SK-N-SH (cell line): ENCODE data around the gene PLCG1. TPM values are rescaled to one million over a fixed set of nuclear protein-coding genes. Genes with fewer than 3 reads are reported as not detected.

Source experiments
- CTCF ChIA-PET: fragments of 300-600, 350-600 bp; formaldehyde crosslinking; extraction: SDS; loops from one replicate; lab custom pipeline; 2021; lab: Yijun Ruan, JAX
- POLR2A ChIA-PET: fragments of 350-600 bp; sonication (Branson Sonifier 250); formaldehyde crosslinking; extraction: SDS; loops from one replicate; lab custom pipeline; 2020; ENCODE audit warnings: antibody characterized with exemption, inconsistent platforms; lab: Yijun Ruan, JAX
- DNase-seq: peaks from one replicate; pipeline ENCODE4 v3.0.0; 2012
- H2AFZ ChIP-seq: fragments of 200-600 bp; sonication (generic); 2 replicates; pipeline ENCODE4 v1.8.1; 2016; ENCODE audit warnings: antibody characterized with exemption, mild to moderate bottlenecking, low read depth
- H3F3A ChIP-seq: fragments of 200-600 bp; sonication (generic); replicated peaks from 2 replicates; pipeline ENCODE3; 2016; ENCODE audit warnings: antibody characterized with exemption, mild to moderate bottlenecking; ENCODE audit not compliant: insufficient read depth
- H3K27ac ChIP-seq, 2 experiments: fragments of 200-500 bp in 1 of 2; fragments of 200-600 bp in 1 of 2; sonication (Bioruptor generic) in 1 of 2; sonication (generic), shearing (Covaris generic) in 1 of 2; 2 replicates each; pipeline versions ENCODE4 v1.5.1 to v1.6.1; 2014 to 2016; ENCODE audit warnings: low read depth in 2 of 2, inconsistent platforms in 1 of 2, low read length in 1 of 2, mild to moderate bottlenecking in 1 of 2, mixed read lengths in 1 of 2
- H3K27me3 ChIP-seq: fragments of 200-600 bp; sonication (generic), shearing (Covaris generic); 2 replicates; pipeline ENCODE4 v1.6.1; 2016; ENCODE audit warnings: mixed run types; ENCODE audit not compliant: insufficient read depth
- H3K36me3 ChIP-seq, 2 experiments: fragments of 200-500 bp in 1 of 2; fragments of 200-600 bp in 1 of 2; sonication (Bioruptor generic) in 1 of 2; sonication (generic) in 1 of 2; replicated peaks in 1 of 2; 2 replicates each; pipeline versions ENCODE3 to v1.5.1; 2014 to 2016; ENCODE audit warnings: low read length in 1 of 2, mild to moderate bottlenecking in 1 of 2; ENCODE audit not compliant: insufficient read depth in 2 of 2, control insufficient read depth in 1 of 2
- H3K4me1 ChIP-seq, 2 experiments: fragments of 200-500 bp in 1 of 2; fragments of 200-600 bp in 1 of 2; sonication (Bioruptor generic) in 1 of 2; sonication (generic), shearing (Covaris generic) in 1 of 2; 2 replicates each; pipeline versions ENCODE4 v1.5.1 to v1.6.1; 2014 to 2016; ENCODE audit warnings: low read depth in 1 of 2, low read length in 1 of 2, mixed run types in 1 of 2; ENCODE audit not compliant: insufficient read depth in 2 of 2, control insufficient read depth in 1 of 2
- H3K4me2 ChIP-seq: fragments of 200-600 bp; sonication (generic), shearing (Covaris generic); 2 replicates; pipeline ENCODE4 v1.6.1; 2017; ENCODE audit warnings: mixed run types
- H3K4me3 ChIP-seq, 2 experiments: fragments of 200-500 bp in 1 of 2; fragments of 200-600 bp in 1 of 2; sonication (Bioruptor generic) in 1 of 2; sonication (generic), shearing (Covaris generic) in 1 of 2; 2 replicates each; pipeline versions ENCODE4 v1.5.1 to v1.8.1; 2014 to 2016; ENCODE audit warnings: low read depth in 2 of 2, inconsistent platforms in 1 of 2, low read length in 1 of 2, mild to moderate bottlenecking in 1 of 2, mixed read lengths in 1 of 2, moderate library complexity in 1 of 2
- H3K79me2 ChIP-seq: fragments of 200-600 bp; sonication (generic); 2 replicates; pipeline ENCODE4 v1.8.1; 2017; ENCODE audit warnings: mild to moderate bottlenecking; ENCODE audit not compliant: insufficient read depth
- H3K9ac ChIP-seq: fragments of 200-600 bp; sonication (generic); 2 replicates; pipeline ENCODE4 v1.6.1; 2017; ENCODE audit warnings: mixed run types
- H3K9me2 ChIP-seq: fragments of 200-600 bp; sonication (generic); 2 replicates; pipeline ENCODE4 v1.6.1; 2017; ENCODE audit warnings: mixed run types
- H3K9me3 ChIP-seq: fragments of 200-600 bp; sonication (generic); 2 replicates; pipeline ENCODE4 v1.6.1; 2017; ENCODE audit warnings: mixed run types, mild to moderate bottlenecking, moderate library complexity
- H4K20me1 ChIP-seq: fragments of 200-600 bp; sonication (generic); 2 replicates; pipeline ENCODE4 v1.6.1; 2017; ENCODE audit warnings: mild to moderate bottlenecking, mixed run types; ENCODE audit not compliant: insufficient read depth
- CHD2 ChIP-seq: fragments of 150-350 bp; IDR thresholded peaks from 2 replicates; pipeline ENCODE4 v1.6.1; 2018; ENCODE audit warnings: low read length; ENCODE audit not compliant: partially characterized antibody
- FOSL2 ChIP-seq: IDR thresholded peaks from 2 replicates; pipeline ENCODE4 v1.4.0; 2012; ENCODE audit warnings: low read depth, mild to moderate bottlenecking, moderate library complexity, borderline replicate concordance
- FOXM1 ChIP-seq: IDR thresholded peaks from 2 replicates; pipeline ENCODE4 v1.4.0; 2012; ENCODE audit warnings: low read depth, mild to moderate bottlenecking
- GABPA ChIP-seq: IDR thresholded peaks from 2 replicates; pipeline ENCODE4 v1.4.0; 2012; ENCODE audit warnings: low read depth, mild to moderate bottlenecking
- JUND ChIP-seq: IDR thresholded peaks from 2 replicates; pipeline ENCODE4 v1.4.0; 2012
- NFIC ChIP-seq: IDR thresholded peaks from 2 replicates; pipeline ENCODE4 v1.4.0; 2012; ENCODE audit warnings: borderline replicate concordance
- POLR2AphosphoS5 ChIP-seq: IDR thresholded peaks from 2 replicates; pipeline ENCODE4 v1.6.1; 2012; ENCODE audit warnings: low read depth, low read length
- RCOR1 ChIP-seq: fragments of 150-350 bp; IDR thresholded peaks from 2 replicates; pipeline ENCODE4 v1.6.1; 2017; ENCODE audit warnings: antibody characterized with exemption, low read length
- RFX5 ChIP-seq: IDR thresholded peaks from 2 replicates; pipeline ENCODE4 v1.6.1; 2012; ENCODE audit warnings: mild to moderate bottlenecking, improper control_type of control experiment, low read length
- RXRA ChIP-seq: IDR thresholded peaks from 2 replicates; pipeline ENCODE4 v1.4.0; 2012; ENCODE audit warnings: low read depth, mild to moderate bottlenecking, borderline replicate concordance
- SIN3A ChIP-seq: IDR thresholded peaks from 2 replicates; pipeline ENCODE4 v1.6.1; 2012; ENCODE audit warnings: low read depth, mild to moderate bottlenecking, low read length, moderate library complexity, borderline replicate concordance
- SMC3 ChIP-seq: IDR thresholded peaks from 2 replicates; pipeline ENCODE4 v1.6.1; 2012; ENCODE audit warnings: low read depth, low read length, improper control_type of control experiment
- TEAD4 ChIP-seq: IDR thresholded peaks from 2 replicates; pipeline ENCODE4 v1.4.0; 2012; ENCODE audit warnings: mild to moderate bottlenecking, borderline replicate concordance; ENCODE audit not compliant: insufficient read depth
- polyA plus RNA-seq, 3 experiments: library from polyadenylated mRNA; depleted of rRNA; stranded (reverse); fragments of >200 nt; gene quantifications; 2 replicates each; pipeline ENCODE4 v1.2.3, GENCODE V29; 2012
- TF ChIP-seq, protein P1 (sequence below): fragments of 150-350 bp; IDR thresholded peaks from 2 replicates; pipeline ENCODE4 v1.6.1; 2017; ENCODE audit warnings: antibody characterized with exemption, low read length, low read depth, borderline replicate concordance
- TF ChIP-seq, protein P2 (sequence below): IDR thresholded peaks from 2 replicates; pipeline ENCODE4 v1.4.0; 2012; ENCODE audit warnings: low read depth, borderline replicate concordance
- TF ChIP-seq, protein P3 (sequence below): fragments of 200-600 bp; sonication (generic); IDR thresholded peaks from 2 replicates; pipeline ENCODE4 v1.6.1; 2017; ENCODE audit warnings: antibody characterized with exemption, mild to moderate bottlenecking, moderate library complexity
- TF ChIP-seq, protein P4 (sequence below): fragments of 150-350 bp; IDR thresholded peaks from 2 replicates; pipeline ENCODE4 v1.6.1; 2016; ENCODE audit warnings: mild to moderate bottlenecking, low read depth, low read length
- TF ChIP-seq, protein P5 (sequence below): IDR thresholded peaks from 2 replicates; pipeline ENCODE4; 2012

Gene PLCG1
- polyA plus RNA-seq, 1 of the 3 experiments (the other 2 are of a cell fraction) = 81.4 TPM

DNA sequence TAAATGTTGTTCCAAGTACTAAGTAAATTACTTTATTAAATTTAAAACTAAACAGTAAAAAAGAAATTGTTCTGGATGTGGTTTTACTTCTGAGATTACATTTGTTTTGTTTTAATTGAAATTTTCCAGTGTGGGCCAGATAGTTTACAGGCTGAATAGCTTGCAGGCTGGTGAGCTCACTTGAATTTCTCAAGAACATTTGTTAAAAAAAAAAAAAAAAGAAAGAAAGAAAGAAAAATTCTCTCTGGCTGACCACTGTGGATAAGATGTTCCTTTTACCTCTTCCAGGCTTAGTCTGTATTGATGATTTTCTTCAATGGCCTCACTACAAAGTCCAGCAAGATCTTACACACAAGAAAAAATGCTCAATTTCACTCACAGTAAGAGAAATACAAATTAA is 85.4 kb downstream of the PLCG1 start:
- no peak overlapping the region for H3K9ac ChIP-seq
- no peak for TF ChIP-seq JUND
- no peak for TF ChIP-seq GABPA
- no peak for TF ChIP-seq FOXM1
- TF ChIP-seq, protein P1, sequence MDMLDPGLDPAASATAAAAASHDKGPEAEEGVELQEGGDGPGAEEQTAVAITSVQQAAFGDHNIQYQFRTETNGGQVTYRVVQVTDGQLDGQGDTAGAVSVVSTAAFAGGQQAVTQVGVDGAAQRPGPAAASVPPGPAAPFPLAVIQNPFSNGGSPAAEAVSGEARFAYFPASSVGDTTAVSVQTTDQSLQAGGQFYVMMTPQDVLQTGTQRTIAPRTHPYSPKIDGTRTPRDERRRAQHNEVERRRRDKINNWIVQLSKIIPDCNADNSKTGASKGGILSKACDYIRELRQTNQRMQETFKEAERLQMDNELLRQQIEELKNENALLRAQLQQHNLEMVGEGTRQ = no peak
- no peak for TF ChIP-seq CHD2
- TF ChIP-seq RFX5 = no peak
- TF ChIP-seq, protein P2, sequence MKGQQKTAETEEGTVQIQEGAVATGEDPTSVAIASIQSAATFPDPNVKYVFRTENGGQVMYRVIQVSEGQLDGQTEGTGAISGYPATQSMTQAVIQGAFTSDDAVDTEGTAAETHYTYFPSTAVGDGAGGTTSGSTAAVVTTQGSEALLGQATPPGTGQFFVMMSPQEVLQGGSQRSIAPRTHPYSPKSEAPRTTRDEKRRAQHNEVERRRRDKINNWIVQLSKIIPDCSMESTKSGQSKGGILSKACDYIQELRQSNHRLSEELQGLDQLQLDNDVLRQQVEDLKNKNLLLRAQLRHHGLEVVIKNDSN = no peak
- no peak for TF ChIP-seq RCOR1
- no peak for TF ChIP-seq SIN3A
- no peak for TF ChIP-seq SMC3
- TF ChIP-seq NFIC = no peak
- TF ChIP-seq, all 33 proteins: peak for 0
- POLR2A ChIA-PET = no interaction called here
- Histone ChIP-seq H3K9me3 (no peaks in the 10 kb centered on the region), H4K20me1 (no peaks in the 10 kb centered on the region), H3K79me2 (no peaks in the 10 kb centered on the region), H3K4me3 (no peak overlapping the region), H3K36me3 (no peaks in the 10 kb centered on the region), H3K4me1 (peaks cover 0 to 14% of the 10 kb centered on the region in 2 experiments; a peak in 3 of 4 replicates), H2AFZ (no peak overlapping the region), H3K9me2 (no peaks in the 10 kb centered on the region), H3K27ac (no peak overlapping the region), H3K4me2 (no peak overlapping the region), H3K27me3 (no peaks in the 10 kb centered on the region), H3F3A (no peaks in the 10 kb centered on the region)
- no peak for DNase-seq
- CTCF ChIA-PET = interaction anchor here (0.7 to 3.4 kb wide), 3 partner anchors 10 to 202 kb away, joined by 3 to 21 read pairs (median 18); no protein-coding TSS in a partner anchor

DNA sequence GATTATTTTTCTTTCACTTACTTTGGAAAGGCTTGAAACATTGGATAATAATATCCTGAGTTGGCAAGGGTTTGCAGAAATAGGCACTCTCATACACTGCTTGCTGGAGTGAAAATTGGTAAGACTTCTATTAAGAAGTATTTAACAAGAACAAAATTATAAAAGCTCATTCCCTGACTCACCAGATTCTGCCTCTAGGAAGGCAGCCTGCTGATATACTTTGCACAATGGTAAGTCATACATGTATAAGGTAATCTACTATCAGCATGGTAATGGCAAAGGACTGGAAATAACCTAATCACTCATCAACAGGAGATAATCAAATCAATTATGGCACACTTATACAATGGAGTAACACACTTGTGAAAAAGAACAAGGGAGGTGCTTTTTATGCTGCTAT is 85.8 kb downstream of the PLCG1 start:
- ChIA-PET CTCF (interaction anchor here (0.7 to 3.4 kb wide), 5 partner anchors 9 to 202 kb away, joined by 3 to 21 read pairs (median 6); no protein-coding TSS in a partner anchor), POLR2A (no interaction called here)
- Histone ChIP-seq H3K4me3 (no peak overlapping the region), H3K9ac (no peak overlapping the region), H2AFZ (no peak overlapping the region), H3K9me2 (no peaks in the 10 kb centered on the region), H3K27me3 (no peaks in the 10 kb centered on the region), H3F3A (no peaks in the 10 kb centered on the region), H4K20me1 (no peaks in the 10 kb centered on the region), H3K36me3 (no peaks in the 10 kb centered on the region), H3K9me3 (no peaks in the 10 kb centered on the region), H3K27ac (no peak overlapping the region), H3K4me2 (no peak overlapping the region), H3K4me1 (peaks cover 0 to 14% of the 10 kb centered on the region in 2 experiments; a peak in 3 of 4 replicates), H3K79me2 (no peaks in the 10 kb centered on the region)
- no peak for DNase-seq
- TF ChIP-seq CHD2 (no peak), FOSL2 (no peak), POLR2AphosphoS5 (no peak), TEAD4 (no peak), RXRA (no peak), JUND (no peak), FOXM1 (no peak)
- TF ChIP-seq, protein P3, sequence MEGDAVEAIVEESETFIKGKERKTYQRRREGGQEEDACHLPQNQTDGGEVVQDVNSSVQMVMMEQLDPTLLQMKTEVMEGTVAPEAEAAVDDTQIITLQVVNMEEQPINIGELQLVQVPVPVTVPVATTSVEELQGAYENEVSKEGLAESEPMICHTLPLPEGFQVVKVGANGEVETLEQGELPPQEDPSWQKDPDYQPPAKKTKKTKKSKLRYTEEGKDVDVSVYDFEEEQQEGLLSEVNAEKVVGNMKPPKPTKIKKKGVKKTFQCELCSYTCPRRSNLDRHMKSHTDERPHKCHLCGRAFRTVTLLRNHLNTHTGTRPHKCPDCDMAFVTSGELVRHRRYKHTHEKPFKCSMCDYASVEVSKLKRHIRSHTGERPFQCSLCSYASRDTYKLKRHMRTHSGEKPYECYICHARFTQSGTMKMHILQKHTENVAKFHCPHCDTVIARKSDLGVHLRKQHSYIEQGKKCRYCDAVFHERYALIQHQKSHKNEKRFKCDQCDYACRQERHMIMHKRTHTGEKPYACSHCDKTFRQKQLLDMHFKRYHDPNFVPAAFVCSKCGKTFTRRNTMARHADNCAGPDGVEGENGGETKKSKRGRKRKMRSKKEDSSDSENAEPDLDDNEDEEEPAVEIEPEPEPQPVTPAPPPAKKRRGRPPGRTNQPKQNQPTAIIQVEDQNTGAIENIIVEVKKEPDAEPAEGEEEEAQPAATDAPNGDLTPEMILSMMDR = no peak
- TF ChIP-seq, protein P1 = no peak
- TF ChIP-seq, protein P2 = no peak
- TF ChIP-seq, protein P4, sequence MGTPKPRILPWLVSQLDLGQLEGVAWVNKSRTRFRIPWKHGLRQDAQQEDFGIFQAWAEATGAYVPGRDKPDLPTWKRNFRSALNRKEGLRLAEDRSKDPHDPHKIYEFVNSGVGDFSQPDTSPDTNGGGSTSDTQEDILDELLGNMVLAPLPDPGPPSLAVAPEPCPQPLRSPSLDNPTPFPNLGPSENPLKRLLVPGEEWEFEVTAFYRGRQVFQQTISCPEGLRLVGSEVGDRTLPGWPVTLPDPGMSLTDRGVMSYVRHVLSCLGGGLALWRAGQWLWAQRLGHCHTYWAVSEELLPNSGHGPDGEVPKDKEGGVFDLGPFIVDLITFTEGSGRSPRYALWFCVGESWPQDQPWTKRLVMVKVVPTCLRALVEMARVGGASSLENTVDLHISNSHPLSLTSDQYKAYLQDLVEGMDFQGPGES = no peak
- TF ChIP-seq, protein P5, sequence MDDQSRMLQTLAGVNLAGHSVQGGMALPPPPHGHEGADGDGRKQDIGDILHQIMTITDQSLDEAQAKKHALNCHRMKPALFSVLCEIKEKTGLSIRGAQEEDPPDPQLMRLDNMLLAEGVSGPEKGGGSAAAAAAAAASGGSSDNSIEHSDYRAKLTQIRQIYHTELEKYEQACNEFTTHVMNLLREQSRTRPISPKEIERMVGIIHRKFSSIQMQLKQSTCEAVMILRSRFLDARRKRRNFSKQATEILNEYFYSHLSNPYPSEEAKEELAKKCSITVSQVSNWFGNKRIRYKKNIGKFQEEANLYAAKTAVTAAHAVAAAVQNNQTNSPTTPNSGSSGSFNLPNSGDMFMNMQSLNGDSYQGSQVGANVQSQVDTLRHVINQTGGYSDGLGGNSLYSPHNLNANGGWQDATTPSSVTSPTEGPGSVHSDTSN = no peak
